Ishikawa (cell line): ENCODE measurements around the gene DTX1.

Source experiments
- CEBPB ChIP-seq: IDR thresholded peaks from 2 replicates; pipeline ENCODE4 v1.6.1; 2012
- CREB1 ChIP-seq: IDR thresholded peaks from 2 replicates; pipeline ENCODE4 v1.6.1; 2012; ENCODE audit warnings: low read depth
- EGR1 ChIP-seq: IDR thresholded peaks from 2 replicates; pipeline ENCODE4 v1.6.1; 2012
- EP300 ChIP-seq: IDR thresholded peaks from 2 replicates; pipeline ENCODE4 v1.6.1; 2012; ENCODE audit warnings: borderline replicate concordance
- FOXM1 ChIP-seq: IDR thresholded peaks from 2 replicates; pipeline ENCODE4 v1.6.1; 2012; ENCODE audit warnings: low read depth, borderline replicate concordance
- MAX ChIP-seq: IDR thresholded peaks from 2 replicates; pipeline ENCODE4 v1.6.1; 2012
- NFIC ChIP-seq: IDR thresholded peaks from 2 replicates; pipeline ENCODE4 v1.6.1; 2012
- RAD21 ChIP-seq: IDR thresholded peaks from 2 replicates; pipeline ENCODE4 v1.6.1; 2012; ENCODE audit warnings: low read depth
- REST ChIP-seq: IDR thresholded peaks from 2 replicates; pipeline ENCODE4 v1.6.1; 2012; ENCODE audit warnings: low read depth, mild to moderate bottlenecking
- TCF12 ChIP-seq: IDR thresholded peaks from 2 replicates; pipeline ENCODE4 v1.6.1; 2012; ENCODE audit warnings: low read depth
- TEAD4 ChIP-seq: IDR thresholded peaks from 2 replicates; pipeline ENCODE4 v1.6.1; 2012
- USF1 ChIP-seq: IDR thresholded peaks from 2 replicates; pipeline ENCODE4 v1.6.1; 2012
- YY1 ChIP-seq: IDR thresholded peaks from 2 replicates; pipeline ENCODE4 v1.6.1; 2012; ENCODE audit warnings: low read depth
- ZBTB7A ChIP-seq: IDR thresholded peaks from 2 replicates; pipeline ENCODE4 v1.6.1; 2012; ENCODE audit warnings: low read depth

GRCh38 chr12:113064395-113065125 is 8.0 kb downstream of the DTX1 start:
- no peak for TF ChIP-seq EP300
- no peak for TF ChIP-seq RAD21
- TF ChIP-seq MAX: no peak
- no peak for TF ChIP-seq NFIC
- TF ChIP-seq TCF12: no peak
- TF ChIP-seq REST: no peak
- no peak for TF ChIP-seq YY1
- no peak for TF ChIP-seq EGR1
- TF ChIP-seq CREB1: no peak
- TF ChIP-seq USF1: no peak
- no peak for TF ChIP-seq FOXM1
- TF ChIP-seq CEBPB: no peak
- TF ChIP-seq TEAD4: no peak
- no peak for TF ChIP-seq ZBTB7A
